22Rv1 (cell line): ENCODE results near the gene ANXA2.
"Not testable (repeated sequence)": the region's sequence is repeated elsewhere in the genome, so short reads cannot be mapped to it uniquely, and the experiment has no call there.

ENCODE experiments used
- H3K27ac ChIP-seq: fragments of 450-650 bp; 2 replicates; pipeline ENCODE4 v1.5.1; 2017
- ZFX ChIP-seq: fragments of 450-650 bp; IDR thresholded peaks from 2 replicates; pipeline ENCODE4 v1.6.1; 2017; ENCODE audit warnings: antibody characterized with exemption, borderline replicate concordance
- TF ChIP-seq, protein P1 (sequence below): fragments of 450-650 bp; IDR thresholded peaks from 2 replicates; pipeline ENCODE4 v1.5.1; 2017; ENCODE audit warnings: mild to moderate bottlenecking

The ANXA2 gene

GRCh38 chr15:60418096-60418495 is 20.3 kb upstream of the ANXA2 start:
- TF ChIP-seq, protein P1, sequence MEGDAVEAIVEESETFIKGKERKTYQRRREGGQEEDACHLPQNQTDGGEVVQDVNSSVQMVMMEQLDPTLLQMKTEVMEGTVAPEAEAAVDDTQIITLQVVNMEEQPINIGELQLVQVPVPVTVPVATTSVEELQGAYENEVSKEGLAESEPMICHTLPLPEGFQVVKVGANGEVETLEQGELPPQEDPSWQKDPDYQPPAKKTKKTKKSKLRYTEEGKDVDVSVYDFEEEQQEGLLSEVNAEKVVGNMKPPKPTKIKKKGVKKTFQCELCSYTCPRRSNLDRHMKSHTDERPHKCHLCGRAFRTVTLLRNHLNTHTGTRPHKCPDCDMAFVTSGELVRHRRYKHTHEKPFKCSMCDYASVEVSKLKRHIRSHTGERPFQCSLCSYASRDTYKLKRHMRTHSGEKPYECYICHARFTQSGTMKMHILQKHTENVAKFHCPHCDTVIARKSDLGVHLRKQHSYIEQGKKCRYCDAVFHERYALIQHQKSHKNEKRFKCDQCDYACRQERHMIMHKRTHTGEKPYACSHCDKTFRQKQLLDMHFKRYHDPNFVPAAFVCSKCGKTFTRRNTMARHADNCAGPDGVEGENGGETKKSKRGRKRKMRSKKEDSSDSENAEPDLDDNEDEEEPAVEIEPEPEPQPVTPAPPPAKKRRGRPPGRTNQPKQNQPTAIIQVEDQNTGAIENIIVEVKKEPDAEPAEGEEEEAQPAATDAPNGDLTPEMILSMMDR = no peak
- no peak for TF ChIP-seq ZFX
- H3K27ac ChIP-seq = no peak overlapping the region

- no peak for TF ChIP-seq ZFX
- TF ChIP-seq, protein P1 = no peak
- H3K27ac ChIP-seq = no peak overlapping the region
Measured at GRCh38 chr15:60417112-60417511, 19.3 kb upstream of the ANXA2 start.

- H3K27ac ChIP-seq = no peak overlapping the region
- TF ChIP-seq, protein P1 = no peak
- TF ChIP-seq ZFX = no peak
Measured at GRCh38 chr15:60416484-60416883, 18.7 kb upstream of the ANXA2 start.

DNA sequence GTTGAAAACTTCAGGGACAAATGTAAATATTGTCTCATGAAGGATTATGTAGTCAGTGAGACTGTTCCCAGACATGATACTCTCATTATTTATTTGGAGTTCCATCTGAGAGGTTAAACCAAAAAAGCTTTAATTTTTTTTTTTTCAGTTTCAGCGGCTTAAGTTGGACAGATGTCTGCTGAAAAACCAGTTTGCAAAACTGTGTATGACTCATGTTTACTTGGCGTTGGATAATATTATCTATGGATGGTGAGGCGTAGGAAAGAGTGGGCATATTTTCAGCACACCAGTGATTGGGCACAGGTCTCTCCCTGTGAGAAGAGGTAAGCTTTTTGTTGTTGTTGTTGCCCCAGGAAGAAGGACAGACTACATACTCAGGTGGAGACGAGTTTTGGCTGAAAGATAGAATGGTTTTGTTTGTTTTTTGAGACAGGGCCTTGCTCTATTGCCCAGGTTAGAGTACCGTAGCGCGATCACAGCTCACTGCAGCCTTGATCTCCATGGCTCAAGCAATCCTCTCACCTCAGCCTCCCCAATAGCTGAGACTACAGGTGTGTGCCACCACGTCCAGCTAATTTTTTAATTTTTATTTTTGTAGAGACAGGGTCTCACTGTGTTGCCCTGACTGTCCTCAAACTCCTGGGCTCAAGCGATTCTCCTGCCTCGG is 16.4 kb upstream of the ANXA2 start:
- H3K27ac ChIP-seq = no peak overlapping the region
- TF ChIP-seq, protein P1 = no peak
- no peak for TF ChIP-seq ZFX

GRCh38 chr15:60413231-60413824 is 15.5 kb upstream of the ANXA2 start:
- H3K27ac ChIP-seq = no peak overlapping the region
- TF ChIP-seq, protein P1 = no peak
- TF ChIP-seq ZFX = no peak

DNA sequence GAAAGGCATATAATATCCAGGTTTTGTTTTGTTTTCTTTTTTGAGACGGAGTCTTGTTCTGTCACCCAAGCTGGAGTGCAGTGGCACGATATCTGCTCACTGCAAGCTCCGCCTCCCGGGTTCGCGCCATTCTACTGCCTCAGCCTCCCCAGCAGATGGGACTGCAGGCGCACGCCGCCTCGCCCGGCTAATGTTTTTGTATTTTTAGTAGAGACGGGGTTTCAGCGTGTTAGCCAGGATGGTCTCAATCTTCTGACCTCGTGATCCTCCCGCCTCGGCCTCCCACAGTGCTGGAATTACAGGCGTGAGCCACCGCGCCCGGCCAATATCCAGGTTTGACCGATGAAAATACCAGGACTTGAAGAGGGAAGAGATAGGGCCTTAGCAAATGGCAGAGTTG is 15.0 kb upstream of the ANXA2 start:
- not testable (repeated sequence) for H3K27ac ChIP-seq

DNA sequence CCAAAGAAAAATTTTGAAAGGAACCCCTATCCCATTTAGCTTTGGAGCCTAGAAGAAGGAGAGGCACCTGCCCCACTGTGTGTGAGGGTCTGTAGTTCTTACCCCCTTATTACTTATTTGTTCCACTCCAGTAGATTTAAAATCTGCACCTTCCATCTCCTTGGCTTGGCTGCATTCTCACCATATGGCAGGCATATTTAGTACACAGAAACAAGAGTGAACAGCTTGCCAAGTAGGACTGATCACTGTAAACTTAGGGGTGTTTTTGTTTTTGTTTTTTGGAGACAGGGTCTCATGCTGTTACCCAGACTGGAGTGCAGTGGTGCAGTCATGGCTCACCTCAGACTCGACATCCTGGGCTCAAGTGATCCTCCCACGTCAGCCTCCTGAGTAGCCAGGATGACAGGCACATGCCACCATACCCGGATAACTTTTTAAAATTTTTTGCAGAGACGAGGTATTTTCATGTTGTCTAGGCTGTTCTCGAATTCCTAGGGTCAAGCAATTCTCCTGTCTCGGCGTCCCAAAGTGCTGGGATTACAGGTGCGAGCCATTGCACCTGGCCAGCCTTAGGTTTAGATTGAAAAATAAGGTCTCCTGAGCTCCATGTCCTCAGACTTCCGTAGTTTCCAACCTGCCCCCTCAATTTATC is 14.1 kb upstream of the ANXA2 start:
- H3K27ac ChIP-seq = no peak overlapping the region
- no peak for TF ChIP-seq ZFX
- TF ChIP-seq, protein P1 = no peak

DNA sequence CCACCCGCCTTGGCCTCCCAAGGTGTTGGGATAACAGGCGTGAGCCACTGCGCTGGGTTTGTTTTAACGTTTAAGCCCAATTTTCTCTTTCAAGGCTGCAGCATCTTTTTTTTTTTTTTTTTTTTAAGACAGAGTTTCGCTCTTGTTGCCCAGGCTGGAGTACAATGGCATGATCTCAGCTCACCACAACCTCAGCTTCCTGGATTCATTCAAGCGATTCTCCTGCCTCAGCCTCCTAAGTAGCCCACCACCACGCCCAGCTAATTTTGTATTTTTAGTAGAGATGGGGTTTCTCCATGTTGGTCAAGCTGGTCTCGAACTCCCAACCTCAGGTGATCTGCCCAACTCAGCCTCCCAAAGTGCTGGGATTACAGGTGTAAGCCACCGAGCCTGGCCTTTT is 12.6 kb upstream of the ANXA2 start:
- H3K27ac ChIP-seq = not testable (repeated sequence)
